GM12878 (cell line): ENCODE results near the gene HPSE. TPM values are rescaled to one million over a fixed set of nuclear protein-coding genes. Genes with fewer than 3 reads are reported as not detected.

Source experiments
- ATAC-seq: fragments of 200-7000 bp; cut with Tn5 transposase; 3 replicates; pipeline ENCODE4 v1.9.1; 2020; ENCODE audit warnings: mild to moderate bottlenecking, moderate library complexity
- BruUV-seq: library from RNA; stranded (reverse); fragments of 400-500 nt; replicated peaks from 2 replicates; lab custom pipeline; 2021; lab: Mats Ljungman, UMichigan
- CTCF ChIA-PET: fragments of 300-600 bp; sonication (Branson Sonifier 250); formaldehyde crosslinking; extraction: SDS; loops from one replicate; lab custom pipeline; 2021; ENCODE audit warnings: inconsistent platforms; lab: Yijun Ruan, JAX
- POLR2A ChIA-PET: fragments of 350-600 bp; formaldehyde crosslinking; extraction: SDS; loops from one replicate; lab custom pipeline; 2021; ENCODE audit warnings: inconsistent platforms; lab: Charles Lee
- RAD21 ChIA-PET: fragments of 300-600 bp; sonication (Branson Sonifier 250); formaldehyde crosslinking; loops from one replicate; lab custom pipeline; 2023; ENCODE audit warnings: antibody characterized with exemption; ENCODE audit not compliant: unreplicated experiment; lab: Charles Lee
- SMC1A ChIA-PET: fragments of 300-600 bp; sonication (Branson Sonifier 250); formaldehyde crosslinking; loops from one replicate; lab custom pipeline; 2023; ENCODE audit not compliant: unreplicated experiment, uncharacterized antibody; lab: Charles Lee
- DNase-seq: peaks from one replicate; pipeline ENCODE4 v3.0.0-alpha.2; 2011; ENCODE audit warnings: low read depth, low spot score
- FAIRE-seq: peaks from 3 replicates; lab custom pipeline; 2011; peaks lifted over from hg19 to GRCh38; lab: Jason Lieb, UNC
- H2AFZ ChIP-seq: 2 replicates; pipeline ENCODE4 v1.6.0; 2011; ENCODE audit warnings: low read depth, low read length, control low read depth; ENCODE audit not compliant: control insufficient read depth
- H3K27ac ChIP-seq: 2 replicates; pipeline ENCODE4 v1.5.1; 2011; ENCODE audit warnings: control low read depth; ENCODE audit not compliant: control insufficient read depth, insufficient read depth
- H3K27me3 ChIP-seq, 2 experiments: replicated peaks in 1 of 2; 2 replicates each; pipeline versions ENCODE4 v1.6.0 to v1.6.1; 2011; ENCODE audit warnings: low read length in 1 of 2; ENCODE audit not compliant: control insufficient read depth in 2 of 2, insufficient read depth in 2 of 2
- H3K36me3 ChIP-seq, 2 experiments: 2 replicates each; pipeline ENCODE4 v1.5.1; 2011; ENCODE audit warnings: low read length in 1 of 2; ENCODE audit not compliant: control insufficient read depth in 2 of 2, insufficient read depth in 2 of 2
- H3K4me1 ChIP-seq: 2 replicates; pipeline ENCODE4 v1.6.1; 2011; ENCODE audit warnings: mild to moderate bottlenecking, low read length, moderate library complexity, mixed read lengths; ENCODE audit not compliant: control insufficient read depth, insufficient read depth
- H3K4me2 ChIP-seq: 2 replicates; pipeline ENCODE4 v1.6.0; 2011; ENCODE audit warnings: control low read depth; ENCODE audit not compliant: control insufficient read depth, insufficient read depth
- H3K4me3 ChIP-seq: fragments of 200-600 bp; sonication (generic); 2 replicates; pipeline ENCODE4 v1.5.1; 2016
- H3K79me2 ChIP-seq: 2 replicates; pipeline ENCODE4 v1.6.0; 2011; ENCODE audit warnings: low read length; ENCODE audit not compliant: control insufficient read depth, insufficient read depth
- H3K9ac ChIP-seq: 2 replicates; pipeline ENCODE4 v1.8.0; 2011; ENCODE audit warnings: low read length, control low read depth, mixed read lengths; ENCODE audit not compliant: control insufficient read depth, insufficient read depth
- H3K9me3 ChIP-seq: replicated peaks from 3 replicates; pipeline ENCODE4 v1.5.1; 2011; ENCODE audit warnings: mild to moderate bottlenecking, low read length; ENCODE audit not compliant: control insufficient read depth, insufficient read depth
- H4K20me1 ChIP-seq: 2 replicates; pipeline ENCODE4 v1.6.0; 2011; ENCODE audit not compliant: control insufficient read depth, insufficient read depth
- HDAC2 ChIP-seq: fragments of 200-600 bp; sonication (generic); IDR thresholded peaks from 2 replicates; pipeline ENCODE4 v1.6.1; 2017
- IRF4 ChIP-seq: IDR thresholded peaks from 2 replicates; pipeline ENCODE4 v1.6.1; 2011; ENCODE audit warnings: low read depth, low read length
- KLF5 ChIP-seq: fragments of 450-650 bp; IDR thresholded peaks from 2 replicates; pipeline ENCODE4 v1.6.1; 2014; ENCODE audit warnings: mild to moderate bottlenecking; ENCODE audit not compliant: partially characterized antibody
- PAX8 ChIP-seq: fragments of 450-650 bp; IDR thresholded peaks from 2 replicates; pipeline ENCODE4 v1.6.1; 2017; ENCODE audit warnings: mild to moderate bottlenecking, moderate library complexity
- SMC3 ChIP-seq: IDR thresholded peaks from 2 replicates; pipeline ENCODE4 v1.6.1; 2011; ENCODE audit warnings: low read length, improper control_type of control experiment, borderline replicate concordance
- SREBF1 ChIP-seq: IDR thresholded peaks from 2 replicates; pipeline ENCODE4 v1.6.1; 2012; ENCODE audit warnings: mild to moderate bottlenecking, low read length
- TCF7 ChIP-seq: IDR thresholded peaks from 2 replicates; pipeline ENCODE4 v1.6.1; 2014; ENCODE audit warnings: antibody characterized with exemption, borderline replicate concordance
- ZBED1 ChIP-seq: IDR thresholded peaks from 2 replicates; pipeline ENCODE4 v1.6.1; 2016; ENCODE audit warnings: borderline replicate concordance
- WGBS: methylation state at CpG from one replicate; pipeline ENCODE4 v1.1.6; 2016; ENCODE audit warnings: low lambda C conversion rate; ENCODE audit not compliant: insufficient replicate concordance, insufficient coverage; ENCODE audit errors: missing lambda C conversion rate; 5-methylcytosine and 5-hydroxymethylcytosine counted together
- in situ Hi-C: fragments of 300-500 bp; cut with MboI; formaldehyde crosslinking; loops from 9 replicates; pipeline ENCODE4 v1.14.3; 2018; ENCODE audit warnings: mixed read lengths
- intact Hi-C: fragments of 100-400 bp; cut with micrococcal nuclease; formaldehyde crosslinking; loops from one replicate; pipeline ENCODE4 v1.14.2; 2022; ENCODE audit not compliant: unreplicated experiment
- polyA plus RNA-seq, 11 experiments: library from polyadenylated mRNA; depleted of rRNA in 4 of 11; unstranded in 6 of 11; stranded (reverse) in 5 of 11; fragments of >200 nt; fragmentation: Nextera tagmentation in 4 of 11; fragmentation: Illumina TruSeq in 1 of 11; extraction: Ambion mirVana in 4 of 11; extraction: Trizol in 1 of 11; gene quantifications; 1 replicate in 1 of 11; 2 replicates in 10 of 11; pipeline versions ENCODE4 v1.2.1 to v1.2.3, GENCODE V29; 2011 to 2016; ENCODE audit warnings: inconsistent platforms in 2 of 11, missing spikeins in 2 of 11, low read depth in 1 of 11
- total RNA-seq, 4 experiments: library from RNA; depleted of rRNA in 3 of 4; stranded (reverse); fragments of >200 nt in 3 of 4; fragmentation: Illumina TruSeq in 1 of 4; extraction: Trizol in 1 of 4; gene quantifications; 2 replicates each; pipeline versions ENCODE4 v1.2.1 to v1.2.3, GENCODE V29; 2013 to 2021
- TF ChIP-seq, protein P1 (sequence below): fragments of 450-650 bp; IDR thresholded peaks from 2 replicates; pipeline ENCODE4 v1.6.1; 2018; ENCODE audit warnings: mild to moderate bottlenecking, low read depth, moderate library complexity; ENCODE audit not compliant: partially characterized antibody
- TF ChIP-seq, protein P2 (sequence below): fragments of 150-350 bp; IDR thresholded peaks from 2 replicates; pipeline ENCODE4 v1.6.1; 2014; ENCODE audit warnings: mild to moderate bottlenecking, low read depth, low read length
- TF ChIP-seq, protein P3 (sequence below): fragments of 450-650 bp; formaldehyde crosslinking; IDR thresholded peaks from 2 replicates; pipeline ENCODE4 v1.4.0; 2020; ENCODE audit warnings: mild to moderate bottlenecking, moderate library complexity
- TF ChIP-seq, protein P4 (sequence below), 3 experiments: IDR thresholded peaks in 2 of 3; conservative IDR thresholded peaks in 1 of 3; 2 replicates each; pipeline ENCODE4 v1.5.1; 2011; ENCODE audit warnings: low read depth in 3 of 3, low read length in 3 of 3, mild to moderate bottlenecking in 3 of 3, control low read depth in 2 of 3, moderate library complexity in 2 of 3, inconsistent platforms in 1 of 3, mixed read lengths in 1 of 3; ENCODE audit not compliant: control insufficient read depth in 2 of 3, insufficient read depth in 1 of 3; ENCODE audit errors: extremely low read depth in 1 of 3

Gene HPSE
- total and polyA plus RNA-seq, 10 of the 15 experiments (the other 5 are each of a cell fraction or from before 2014, with no cell fraction given), result 0.16 to 0.89 (median 0.58) TPM

DNA sequence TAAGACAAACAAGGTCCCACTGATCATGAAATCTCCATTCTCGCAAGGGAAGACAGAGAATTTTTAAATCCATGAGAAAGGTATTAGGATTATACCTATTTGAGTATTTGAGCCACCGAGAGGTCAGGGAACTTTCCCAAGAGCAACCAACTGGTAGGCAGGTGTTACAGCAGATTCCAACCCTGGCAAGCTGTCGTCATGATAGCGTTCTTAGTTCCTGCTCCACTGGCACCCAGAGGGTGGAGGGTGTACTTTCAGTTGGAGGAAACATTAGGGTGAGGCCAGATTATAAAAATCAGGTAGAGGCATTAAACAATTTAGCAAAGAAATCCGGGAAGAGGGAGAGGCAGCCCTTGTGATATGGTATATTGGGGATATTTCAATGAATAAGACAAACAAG, 73.3 kb downstream of the HPSE start:
- ChIA-PET CTCF (interaction anchor here (0.7 to 4.7 kb wide), 22 partner anchors 10 to 409 kb away, joined by 3 to 74 read pairs (median 4); partner anchors contain the start of gene COQ2), SMC1A (interaction anchor here (1.3 to 6.7 kb wide), 18 partner anchors 8 to 207 kb away, joined by 3 to 85 read pairs (median 6); partner anchors contain the start of gene COQ2), RAD21 (interaction anchor here (1.0 to 4.2 kb wide), 13 partner anchors 9 to 206 kb away, joined by 3 to 52 read pairs (median 5); partner anchors contain the start of genes COQ2 and PLAC8), POLR2A (interaction anchor here (0.6 to 2.6 kb wide), 6 partner anchors 11 to 148 kb away, joined by 3 to 13 read pairs (median 4); no protein-coding TSS in a partner anchor)
- no peak overlapping the region for H3K4me3 ChIP-seq
- H3K4me1 ChIP-seq, result peaks cover 25% of the 10 kb centered on the region
- H3K4me2 ChIP-seq, result no peak overlapping the region
- no peak overlapping the region for H3K27ac ChIP-seq
- no peaks in the 10 kb centered on the region for H3K79me2 ChIP-seq
- no TSS peak for BruUV-seq
- no peaks in the 10 kb centered on the region for H3K27me3 ChIP-seq
- no peaks in the 10 kb centered on the region for H3K9me3 ChIP-seq
- in situ Hi-C loops (no loop called here), intact Hi-C loops (loop anchor here (2.0 kb wide), 1 partner anchor 21 kb away; no protein-coding TSS in a partner anchor)
- FAIRE-seq, result no peak
- H3K36me3 ChIP-seq, result peaks cover 2 to 5% of the 10 kb centered on the region in 2 experiments; a peak in 3 of 4 replicates
- TF ChIP-seq PAX8 (no peak), SMC3 (no peak), TCF7 (no peak), ZBED1 (no peak), KLF5 (no peak), SREBF1 (no peak), IRF4 (no peak), HDAC2 (no peak)
- TF ChIP-seq, protein P1, sequence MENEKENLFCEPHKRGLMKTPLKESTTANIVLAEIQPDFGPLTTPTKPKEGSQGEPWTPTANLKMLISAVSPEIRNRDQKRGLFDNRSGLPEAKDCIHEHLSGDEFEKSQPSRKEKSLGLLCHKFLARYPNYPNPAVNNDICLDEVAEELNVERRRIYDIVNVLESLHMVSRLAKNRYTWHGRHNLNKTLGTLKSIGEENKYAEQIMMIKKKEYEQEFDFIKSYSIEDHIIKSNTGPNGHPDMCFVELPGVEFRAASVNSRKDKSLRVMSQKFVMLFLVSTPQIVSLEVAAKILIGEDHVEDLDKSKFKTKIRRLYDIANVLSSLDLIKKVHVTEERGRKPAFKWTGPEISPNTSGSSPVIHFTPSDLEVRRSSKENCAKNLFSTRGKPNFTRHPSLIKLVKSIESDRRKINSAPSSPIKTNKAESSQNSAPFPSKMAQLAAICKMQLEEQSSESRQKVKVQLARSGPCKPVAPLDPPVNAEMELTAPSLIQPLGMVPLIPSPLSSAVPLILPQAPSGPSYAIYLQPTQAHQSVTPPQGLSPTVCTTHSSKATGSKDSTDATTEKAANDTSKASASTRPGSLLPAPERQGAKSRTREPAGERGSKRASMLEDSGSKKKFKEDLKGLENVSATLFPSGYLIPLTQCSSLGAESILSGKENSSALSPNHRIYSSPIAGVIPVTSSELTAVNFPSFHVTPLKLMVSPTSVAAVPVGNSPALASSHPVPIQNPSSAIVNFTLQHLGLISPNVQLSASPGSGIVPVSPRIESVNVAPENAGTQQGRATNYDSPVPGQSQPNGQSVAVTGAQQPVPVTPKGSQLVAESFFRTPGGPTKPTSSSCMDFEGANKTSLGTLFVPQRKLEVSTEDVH, result no peak
- TF ChIP-seq, protein P2, sequence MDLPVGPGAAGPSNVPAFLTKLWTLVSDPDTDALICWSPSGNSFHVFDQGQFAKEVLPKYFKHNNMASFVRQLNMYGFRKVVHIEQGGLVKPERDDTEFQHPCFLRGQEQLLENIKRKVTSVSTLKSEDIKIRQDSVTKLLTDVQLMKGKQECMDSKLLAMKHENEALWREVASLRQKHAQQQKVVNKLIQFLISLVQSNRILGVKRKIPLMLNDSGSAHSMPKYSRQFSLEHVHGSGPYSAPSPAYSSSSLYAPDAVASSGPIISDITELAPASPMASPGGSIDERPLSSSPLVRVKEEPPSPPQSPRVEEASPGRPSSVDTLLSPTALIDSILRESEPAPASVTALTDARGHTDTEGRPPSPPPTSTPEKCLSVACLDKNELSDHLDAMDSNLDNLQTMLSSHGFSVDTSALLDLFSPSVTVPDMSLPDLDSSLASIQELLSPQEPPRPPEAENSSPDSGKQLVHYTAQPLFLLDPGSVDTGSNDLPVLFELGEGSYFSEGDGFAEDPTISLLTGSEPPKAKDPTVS, result no peak
- TF ChIP-seq, protein P3, sequence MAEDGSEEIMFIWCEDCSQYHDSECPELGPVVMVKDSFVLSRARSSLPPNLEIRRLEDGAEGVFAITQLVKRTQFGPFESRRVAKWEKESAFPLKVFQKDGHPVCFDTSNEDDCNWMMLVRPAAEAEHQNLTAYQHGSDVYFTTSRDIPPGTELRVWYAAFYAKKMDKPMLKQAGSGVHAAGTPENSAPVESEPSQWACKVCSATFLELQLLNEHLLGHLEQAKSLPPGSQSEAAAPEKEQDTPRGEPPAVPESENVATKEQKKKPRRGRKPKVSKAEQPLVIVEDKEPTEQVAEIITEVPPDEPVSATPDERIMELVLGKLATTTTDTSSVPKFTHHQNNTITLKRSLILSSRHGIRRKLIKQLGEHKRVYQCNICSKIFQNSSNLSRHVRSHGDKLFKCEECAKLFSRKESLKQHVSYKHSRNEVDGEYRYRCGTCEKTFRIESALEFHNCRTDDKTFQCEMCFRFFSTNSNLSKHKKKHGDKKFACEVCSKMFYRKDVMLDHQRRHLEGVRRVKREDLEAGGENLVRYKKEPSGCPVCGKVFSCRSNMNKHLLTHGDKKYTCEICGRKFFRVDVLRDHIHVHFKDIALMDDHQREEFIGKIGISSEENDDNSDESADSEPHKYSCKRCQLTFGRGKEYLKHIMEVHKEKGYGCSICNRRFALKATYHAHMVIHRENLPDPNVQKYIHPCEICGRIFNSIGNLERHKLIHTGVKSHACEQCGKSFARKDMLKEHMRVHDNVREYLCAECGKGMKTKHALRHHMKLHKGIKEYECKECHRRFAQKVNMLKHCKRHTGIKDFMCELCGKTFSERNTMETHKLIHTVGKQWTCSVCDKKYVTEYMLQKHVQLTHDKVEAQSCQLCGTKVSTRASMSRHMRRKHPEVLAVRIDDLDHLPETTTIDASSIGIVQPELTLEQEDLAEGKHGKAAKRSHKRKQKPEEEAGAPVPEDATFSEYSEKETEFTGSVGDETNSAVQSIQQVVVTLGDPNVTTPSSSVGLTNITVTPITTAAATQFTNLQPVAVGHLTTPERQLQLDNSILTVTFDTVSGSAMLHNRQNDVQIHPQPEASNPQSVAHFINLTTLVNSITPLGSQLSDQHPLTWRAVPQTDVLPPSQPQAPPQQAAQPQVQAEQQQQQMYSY (CRISPR knock-in tag), result no peak
- TF ChIP-seq, protein P4, sequence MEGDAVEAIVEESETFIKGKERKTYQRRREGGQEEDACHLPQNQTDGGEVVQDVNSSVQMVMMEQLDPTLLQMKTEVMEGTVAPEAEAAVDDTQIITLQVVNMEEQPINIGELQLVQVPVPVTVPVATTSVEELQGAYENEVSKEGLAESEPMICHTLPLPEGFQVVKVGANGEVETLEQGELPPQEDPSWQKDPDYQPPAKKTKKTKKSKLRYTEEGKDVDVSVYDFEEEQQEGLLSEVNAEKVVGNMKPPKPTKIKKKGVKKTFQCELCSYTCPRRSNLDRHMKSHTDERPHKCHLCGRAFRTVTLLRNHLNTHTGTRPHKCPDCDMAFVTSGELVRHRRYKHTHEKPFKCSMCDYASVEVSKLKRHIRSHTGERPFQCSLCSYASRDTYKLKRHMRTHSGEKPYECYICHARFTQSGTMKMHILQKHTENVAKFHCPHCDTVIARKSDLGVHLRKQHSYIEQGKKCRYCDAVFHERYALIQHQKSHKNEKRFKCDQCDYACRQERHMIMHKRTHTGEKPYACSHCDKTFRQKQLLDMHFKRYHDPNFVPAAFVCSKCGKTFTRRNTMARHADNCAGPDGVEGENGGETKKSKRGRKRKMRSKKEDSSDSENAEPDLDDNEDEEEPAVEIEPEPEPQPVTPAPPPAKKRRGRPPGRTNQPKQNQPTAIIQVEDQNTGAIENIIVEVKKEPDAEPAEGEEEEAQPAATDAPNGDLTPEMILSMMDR (IDR thresholded peaks at IDR 0.05 in 2 of 3, conservative IDR thresholded peaks at IDR 0.05 in 1 of 3; ENCODE audit: control insufficient read depth in 2 of 3, extremely low read depth in 1 of 3, insufficient read depth in 1 of 3, low read depth in 3 of 3, low read length in 3 of 3), result no peak
- TF ChIP-seq, all 136 proteins: peak for 0
- Histone ChIP-seq H4K20me1 (no peaks in the 10 kb centered on the region), H3K9ac (no peak overlapping the region), H2AFZ (no peak overlapping the region)
- no peak for ATAC-seq
- WGBS, result 94% methylated on average over 5 of the region's 5 CpGs
- DNase-seq, result no peak
